H9 (cell line): Measurements from ENCODE around the gene ZNF816. TPM values are rescaled to one million over a fixed set of nuclear protein-coding genes. Genes with fewer than 3 reads are reported as not detected.

Experiments used
- DNase-seq: peaks from one replicate; pipeline ENCODE4 v3.0.0-alpha.2; 2017
- H2AFZ ChIP-seq: one replicate; pipeline ENCODE4 v1.6.1; 2013; ENCODE audit warnings: mild to moderate bottlenecking, low read length, control low read depth, moderate library complexity
- H2AK5ac ChIP-seq: 2 replicates; pipeline ENCODE4 v1.6.1; 2013; ENCODE audit warnings: low read length, control low read depth, mixed read lengths; ENCODE audit not compliant: insufficient read length
- H2BK120ac ChIP-seq: one replicate; pipeline ENCODE4 v1.6.1; 2013; ENCODE audit warnings: low read depth, mild to moderate bottlenecking, low read length, control low read depth, inconsistent platforms; ENCODE audit not compliant: poor library complexity, severe bottlenecking
- H2BK12ac ChIP-seq: 2 replicates; pipeline ENCODE4 v1.6.1; 2013; ENCODE audit warnings: low read length, control low read depth, mixed read lengths, low read depth; ENCODE audit not compliant: insufficient read length
- H2BK15ac ChIP-seq: 2 replicates; pipeline ENCODE4 v1.6.1; 2013; ENCODE audit warnings: low read depth, low read length, control low read depth
- H2BK20ac ChIP-seq: one replicate; pipeline ENCODE4 v1.6.1; 2013; ENCODE audit warnings: low read depth, mild to moderate bottlenecking, low read length, control low read depth, inconsistent platforms; ENCODE audit not compliant: poor library complexity, severe bottlenecking
- H2BK5ac ChIP-seq: 2 replicates; pipeline ENCODE4 v1.6.1; 2013; ENCODE audit warnings: low read length, control low read depth, mixed read lengths; ENCODE audit not compliant: insufficient read length
- H3K14ac ChIP-seq: 2 replicates; pipeline ENCODE4 v1.6.1; 2013; ENCODE audit warnings: low read length, control low read depth; ENCODE audit not compliant: insufficient read depth
- H3K18ac ChIP-seq: 2 replicates; pipeline ENCODE4 v1.6.1; 2013; ENCODE audit warnings: low read depth, mild to moderate bottlenecking, mixed read lengths, low read length, control low read depth; ENCODE audit not compliant: insufficient read length
- H3K23ac ChIP-seq: 2 replicates; pipeline ENCODE4 v1.6.1; 2013; ENCODE audit warnings: low read length, control low read depth, mixed read lengths, low read depth; ENCODE audit not compliant: insufficient read length
- H3K23me2 ChIP-seq: 2 replicates; pipeline ENCODE4 v1.6.1; 2013; ENCODE audit warnings: low read depth, mild to moderate bottlenecking, mixed read lengths, low read length, control low read depth; ENCODE audit not compliant: insufficient read length, poor library complexity, severe bottlenecking
- H3K27ac ChIP-seq: 2 replicates; pipeline ENCODE4 v1.5.1; 2013; ENCODE audit warnings: low read length, control low read depth, mixed read lengths, low read depth; ENCODE audit not compliant: insufficient read length
- H3K27me3 ChIP-seq: 2 replicates; pipeline ENCODE4 v1.6.1; 2013; ENCODE audit warnings: low read length, control low read depth, inconsistent platforms; ENCODE audit not compliant: insufficient read depth
- H3K4ac ChIP-seq: 2 replicates; pipeline ENCODE4 v1.6.1; 2013; ENCODE audit warnings: low read depth, mild to moderate bottlenecking, control low read depth, inconsistent platforms, low read length, moderate library complexity
- H3K4me1 ChIP-seq: 2 replicates; pipeline ENCODE4 v1.6.1; 2013; ENCODE audit warnings: low read length, control low read depth, inconsistent platforms; ENCODE audit not compliant: insufficient read depth
- H3K4me2 ChIP-seq: 2 replicates; pipeline ENCODE4 v1.6.1; 2013; ENCODE audit warnings: low read length, control low read depth, mixed read lengths; ENCODE audit not compliant: insufficient read length, insufficient read depth
- H3K56ac ChIP-seq: 2 replicates; pipeline ENCODE4 v1.6.1; 2013; ENCODE audit warnings: low read depth, mild to moderate bottlenecking, mixed read lengths, low read length, control low read depth; ENCODE audit not compliant: insufficient read length
- H3K79me1 ChIP-seq: 2 replicates; pipeline ENCODE4 v1.6.1; 2013; ENCODE audit warnings: low read depth, mild to moderate bottlenecking, moderate library complexity, low read length, control low read depth, inconsistent platforms; ENCODE audit not compliant: insufficient read depth, poor library complexity, severe bottlenecking
- H3K79me2 ChIP-seq: 2 replicates; pipeline ENCODE4 v1.6.1; 2013; ENCODE audit warnings: low read length, control low read depth, inconsistent platforms; ENCODE audit not compliant: insufficient read depth
- H3K9ac ChIP-seq: 2 replicates; pipeline ENCODE4 v1.6.1; 2013; ENCODE audit warnings: low read length, control low read depth, mixed read lengths; ENCODE audit not compliant: insufficient read length; ENCODE audit errors: extremely low read depth
- H3K9me3 ChIP-seq: one replicate; pipeline ENCODE4 v1.6.1; 2013; ENCODE audit warnings: low read depth, low read length, inconsistent platforms; ENCODE audit not compliant: control insufficient read depth
- H3T11ph ChIP-seq: one replicate; pipeline ENCODE4 v1.6.1; 2013; ENCODE audit warnings: mild to moderate bottlenecking, low read length, control low read depth, inconsistent platforms
- H4K20me1 ChIP-seq: one replicate; pipeline ENCODE4 v1.6.1; 2013; ENCODE audit not compliant: control insufficient read depth, insufficient read length, insufficient read depth
- H4K5ac ChIP-seq: 2 replicates; pipeline ENCODE4 v1.6.1; 2013; ENCODE audit warnings: low read depth, mild to moderate bottlenecking, mixed read lengths, low read length, control low read depth; ENCODE audit not compliant: insufficient read length
- H4K8ac ChIP-seq: replicated peaks from 2 replicates; pipeline ENCODE4 v1.6.1; 2013; ENCODE audit warnings: low read length, control low read depth, mixed read lengths, low read depth; ENCODE audit not compliant: insufficient read length
- H4K91ac ChIP-seq: 2 replicates; pipeline ENCODE4 v1.6.1; 2013; ENCODE audit warnings: low read depth, mild to moderate bottlenecking, moderate library complexity, mixed read lengths, low read length, control low read depth; ENCODE audit not compliant: insufficient read length
- H3K27ac Mint-ChIP-seq, 3 experiments: 2 replicates in 2 of 3; 3 replicates in 1 of 3; pipeline ENCODE4 v1.8.0; 2020 to 2021; ENCODE audit warnings: mixed read lengths in 3 of 3, mild to moderate bottlenecking in 1 of 3, moderate library complexity in 1 of 3
- H3K27me3 Mint-ChIP-seq: 2 replicates; pipeline ENCODE4 v1.8.0; 2021; ENCODE audit warnings: low read depth, mild to moderate bottlenecking, moderate library complexity, mixed read lengths
- H3K36me3 Mint-ChIP-seq, 3 experiments: 2 replicates in 2 of 3; 3 replicates in 1 of 3; pipeline ENCODE4 v1.8.0; 2020 to 2021; ENCODE audit warnings: low read depth in 3 of 3, mixed read lengths in 3 of 3; ENCODE audit not compliant: insufficient read depth in 1 of 3
- H3K4me1 Mint-ChIP-seq, 2 experiments: 2 replicates each; pipeline ENCODE4 v1.8.0; 2020; ENCODE audit warnings: mixed read lengths in 2 of 2
- H3K4me3 Mint-ChIP-seq, 2 experiments: 2 replicates in 1 of 2; 3 replicates in 1 of 2; pipeline ENCODE4 v1.8.0; 2020 to 2021; ENCODE audit warnings: mild to moderate bottlenecking in 2 of 2, mixed read lengths in 2 of 2, moderate library complexity in 1 of 2
- H3K9me3 Mint-ChIP-seq, 2 experiments: 2 replicates in 1 of 2; 3 replicates in 1 of 2; pipeline ENCODE4 v1.8.0; 2020; ENCODE audit warnings: mild to moderate bottlenecking in 2 of 2, mixed read lengths in 2 of 2, moderate library complexity in 1 of 2
- CTCF ChIP-seq: fragments of 200-600 bp; sonication (generic); conservative IDR thresholded peaks from 3 replicates; pipeline ENCODE4 v1.8.0; 2021; ENCODE audit warnings: antibody characterized with exemption, mild to moderate bottlenecking
- WGBS: extraction: QIAGEN DNeasy Blood & Tissue Kit; methylation state at CpG from one replicate; pipeline ENCODE4 v1.1.7; 2013; ENCODE audit warnings: missing lambda C conversion rate, low lambda C conversion rate, mixed read lengths; ENCODE audit not compliant: insufficient read length; ENCODE audit errors: extremely low coverage; 5-methylcytosine and 5-hydroxymethylcytosine counted together
- total RNA-seq: library from RNA; stranded (reverse); gene quantifications from 2 replicates; pipeline ENCODE4 v1.2.1, GENCODE V29; 2021

Gene ZNF816
- total RNA-seq, 1 experiment from 2014 or later, result 15.1 TPM

GRCh38 chr19:52936151-52936953 is 26.3 kb downstream of the ZNF816 start:
- Histone ChIP-seq H3K9ac (no peak overlapping the region), H3K79me1 (peaks cover 6% of the 10 kb centered on the region), H3K9me3 (no peaks in the 10 kb centered on the region), H4K5ac (no peak overlapping the region), H2BK20ac (no peak overlapping the region), H4K20me1 (no peaks in the 10 kb centered on the region), H3K27ac (no peak overlapping the region), H2BK15ac (no peak overlapping the region), H2BK5ac (no peak overlapping the region), H3K23me2 (no peaks in the 10 kb centered on the region), H3K4me1 (no peaks in the 10 kb centered on the region), H3K27me3 (no peaks in the 10 kb centered on the region), H2AK5ac (no peak overlapping the region), H3K18ac (no peak overlapping the region), H3K23ac (no peak overlapping the region), H2BK12ac (no peak overlapping the region), H2AFZ (no peak overlapping the region), H3K79me2 (peaks cover 6% of the 10 kb centered on the region; the same call in 1 of the 2 replicates), H4K8ac (no peak overlapping the region), H3K14ac (no peak overlapping the region), H2BK120ac (no peak overlapping the region), H3K4ac (no peak overlapping the region), H3K56ac (no peak overlapping the region), H4K91ac (no peak overlapping the region), H3T11ph (no peak overlapping the region), H3K4me2 (no peak overlapping the region)
- H3K4me1 Mint-ChIP-seq, result peaks cover 12 to 18% of the 10 kb centered on the region in 2 experiments
- peaks cover 14 to 50% (median 39%) of the 10 kb centered on the region in 3 experiments; a peak in 6 of 7 replicates for H3K36me3 Mint-ChIP-seq
- no peaks in the 10 kb centered on the region; the same call in 1 of the 2 replicates for H3K27me3 Mint-ChIP-seq
- H3K27ac Mint-ChIP-seq, result 0 out of 7 replicates have a peak overlapping the region, but pooled peaks of 1 of the 3 experiments have one; percentile 12
- WGBS, result no CpG with 5 or more reads among the region's 12 CpGs
- TF ChIP-seq CTCF, result no peak
- H3K9me3 Mint-ChIP-seq, result no peaks in the 10 kb centered on the region
- no peak overlapping the region for H3K4me3 Mint-ChIP-seq
- DNase-seq, result no peak
